Fibroblast of pulmonary artery (primary cell): Measurements from ENCODE around the gene CREB5.

ENCODE experiments used
- DNase-seq: peaks from one replicate; pipeline ENCODE4 v3.0.0-alpha.2; 2010; ENCODE audit warnings: low read depth
- H3K4me3 ChIP-seq: replicated peaks from 2 replicates; pipeline ENCODE4 v1.5.1; 2011; ENCODE audit warnings: low read depth, mild to moderate bottlenecking, control low read depth, low read length, moderate library complexity
- CTCF ChIP-seq: IDR thresholded peaks from 2 replicates; pipeline ENCODE4 v1.5.1; 2011; ENCODE audit warnings: mild to moderate bottlenecking, control low read depth, low read length, inconsistent platforms; ENCODE audit errors: missing control alignments

CREB5 gene

GRCh38 chr7:28754027-28754426, 341.7 kb downstream of the CREB5 start:
- H3K4me3 ChIP-seq, result no peak overlapping the region
- DNase-seq, result peak; percentile 50
- peak; percentile 15 for TF ChIP-seq CTCF

- no peak overlapping the region for H3K4me3 ChIP-seq
- no peak for TF ChIP-seq CTCF
- DNase-seq, result no peak
Observed at GRCh38 chr7:28754447-28754846, 342.1 kb downstream of the CREB5 start.

GRCh38 chr7:28755255-28755654, 342.9 kb downstream of the CREB5 start:
- no peak overlapping the region for H3K4me3 ChIP-seq
- peak; percentile 75 for DNase-seq
- no peak for TF ChIP-seq CTCF

GRCh38 chr7:28758186-28758585, 345.9 kb downstream of the CREB5 start:
- no peak for TF ChIP-seq CTCF
- H3K4me3 ChIP-seq, result no peak overlapping the region
- no peak for DNase-seq

DNA sequence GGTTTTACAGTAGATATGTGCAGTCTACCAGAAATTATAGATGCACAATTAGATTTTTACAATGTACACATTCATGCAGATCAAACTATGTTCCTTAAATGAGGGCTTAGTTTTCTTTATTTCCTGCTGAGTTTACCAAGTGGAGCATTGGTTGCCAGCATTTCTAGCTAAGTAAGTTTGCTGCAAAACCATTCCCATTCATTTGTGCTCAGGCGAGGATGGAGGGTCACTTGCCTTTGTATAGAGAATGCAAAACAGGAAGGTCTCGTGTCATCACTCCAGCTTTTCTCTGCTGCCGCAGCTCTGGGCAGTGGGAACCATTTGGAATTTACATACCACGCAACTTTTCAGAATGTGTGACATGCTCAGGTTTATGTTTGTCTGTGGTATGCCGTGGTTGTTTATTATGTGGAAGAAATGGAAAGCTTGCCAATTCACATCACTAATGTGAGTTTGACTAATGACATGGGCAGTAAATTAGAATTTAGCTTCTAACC, 347.2 kb downstream of the CREB5 start:
- DNase-seq, result no peak
- H3K4me3 ChIP-seq, result no peak overlapping the region
- TF ChIP-seq CTCF, result no peak

GRCh38 chr7:28761505-28761904, 349.2 kb downstream of the CREB5 start:
- no peak overlapping the region for H3K4me3 ChIP-seq
- peak; percentile 65 for DNase-seq
- TF ChIP-seq CTCF, result no peak

GRCh38 chr7:28762651-28763050, 350.3 kb downstream of the CREB5 start:
- no peak overlapping the region for H3K4me3 ChIP-seq
- no peak for TF ChIP-seq CTCF
- DNase-seq, result no peak
